ENCODE measurements around the gene ENG.

ENG gene

DNA sequence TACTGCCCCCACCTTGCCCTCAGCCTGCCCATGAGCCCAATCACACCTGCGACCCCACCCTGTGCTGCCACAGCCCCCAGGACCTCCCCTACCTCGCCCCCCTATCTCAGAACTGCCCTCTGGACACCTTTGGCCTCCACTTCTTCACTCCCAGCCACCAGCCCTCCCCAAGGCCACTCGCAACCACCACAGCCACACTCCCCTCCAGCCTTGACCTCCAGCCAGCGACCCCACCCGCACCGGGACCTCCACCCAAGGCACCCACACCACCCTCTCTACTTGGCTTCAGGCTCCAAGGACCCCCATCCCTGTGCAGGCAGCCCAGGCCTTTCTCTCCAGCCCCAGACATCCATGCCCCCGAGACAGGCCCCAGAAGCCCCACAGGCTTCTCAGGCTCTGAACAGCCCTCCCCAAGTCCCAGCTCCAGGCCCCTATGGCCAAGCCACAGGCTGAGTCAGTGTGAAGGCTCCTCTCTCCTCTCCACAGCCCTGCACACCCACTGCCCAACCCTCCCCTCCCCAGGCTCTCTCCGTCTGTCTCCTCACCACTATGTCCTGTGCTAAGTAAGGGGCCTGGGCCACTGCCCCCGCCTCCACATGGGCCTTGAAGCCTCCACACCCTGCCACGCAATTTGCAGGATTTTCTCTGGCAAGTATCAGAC lies 21.0 kb upstream of the ENG start:
- in situ Hi-C loops (cut with MboI; ENCODE audit: low sequenced_read_pairs, unreplicated experiment): no loop called here
- DNase-seq (ENCODE audit: low spot score): no peak
- TF ChIP-seq CTCF (IDR thresholded peaks at IDR 0.05; ENCODE audit: borderline replicate concordance, control extremely low read depth, extremely low read depth, insufficient read depth, missing control alignments): no peak

DNA sequence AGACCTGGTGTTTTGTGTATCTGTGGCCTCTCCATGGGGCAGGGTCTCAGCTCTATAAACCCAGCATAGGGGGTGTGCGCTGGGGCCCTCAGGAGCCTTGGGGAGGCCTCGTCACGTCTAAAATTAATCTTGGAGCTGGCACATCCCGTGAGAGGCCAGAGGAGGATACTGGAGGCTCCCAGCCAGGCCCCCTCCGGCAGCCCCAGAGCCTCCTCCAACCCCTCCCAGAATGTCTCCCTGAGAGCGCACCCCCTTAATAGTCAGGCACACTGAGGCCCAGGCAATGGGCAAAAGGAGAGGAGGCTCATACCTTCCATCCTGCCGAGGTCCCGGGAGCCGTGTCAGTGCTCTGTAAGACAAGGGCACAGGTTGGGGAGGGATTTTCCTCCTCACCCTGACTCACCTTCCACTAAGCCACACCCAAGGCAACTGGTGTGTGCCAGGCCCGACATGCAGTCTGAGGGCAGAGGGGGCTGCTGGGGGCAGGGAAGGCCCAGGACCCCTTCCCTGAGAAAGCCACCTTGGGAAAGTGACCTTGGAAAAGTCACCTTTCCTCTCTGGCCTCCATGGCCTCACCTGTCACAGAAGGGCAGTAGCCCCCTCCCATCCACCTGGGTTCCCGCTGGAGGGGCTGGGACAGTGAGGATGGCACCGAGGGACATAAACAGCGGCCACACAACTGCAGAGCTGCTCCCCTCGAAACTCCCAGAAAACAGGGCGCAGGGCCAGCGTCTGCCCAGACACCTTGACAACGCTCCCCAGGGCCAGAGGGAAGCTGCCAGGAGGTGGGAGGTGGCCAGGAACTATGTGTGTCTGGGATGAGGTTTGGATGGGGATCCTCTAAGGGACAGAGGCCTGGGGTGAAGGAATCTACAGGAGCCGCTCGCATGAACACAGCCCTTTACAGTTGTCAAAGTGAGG lies 20.1 kb upstream of the ENG start:
- TF ChIP-seq CTCF (IDR thresholded peaks at IDR 0.05; ENCODE audit: borderline replicate concordance, control extremely low read depth, extremely low read depth, insufficient read depth, missing control alignments): no peak
- in situ Hi-C loops (cut with MboI; ENCODE audit: low sequenced_read_pairs, unreplicated experiment): no loop called here
- no peak for DNase-seq (ENCODE audit: low spot score)

GRCh38 chr9:127873886-127874285 lies 19.4 kb upstream of the ENG start:
- TF ChIP-seq CTCF (IDR thresholded peaks at IDR 0.05; ENCODE audit: borderline replicate concordance, control extremely low read depth, extremely low read depth, insufficient read depth, missing control alignments): no peak
- DNase-seq (ENCODE audit: low spot score): no peak
- in situ Hi-C loops (cut with MboI; ENCODE audit: low sequenced_read_pairs, unreplicated experiment): no loop called here

DNA sequence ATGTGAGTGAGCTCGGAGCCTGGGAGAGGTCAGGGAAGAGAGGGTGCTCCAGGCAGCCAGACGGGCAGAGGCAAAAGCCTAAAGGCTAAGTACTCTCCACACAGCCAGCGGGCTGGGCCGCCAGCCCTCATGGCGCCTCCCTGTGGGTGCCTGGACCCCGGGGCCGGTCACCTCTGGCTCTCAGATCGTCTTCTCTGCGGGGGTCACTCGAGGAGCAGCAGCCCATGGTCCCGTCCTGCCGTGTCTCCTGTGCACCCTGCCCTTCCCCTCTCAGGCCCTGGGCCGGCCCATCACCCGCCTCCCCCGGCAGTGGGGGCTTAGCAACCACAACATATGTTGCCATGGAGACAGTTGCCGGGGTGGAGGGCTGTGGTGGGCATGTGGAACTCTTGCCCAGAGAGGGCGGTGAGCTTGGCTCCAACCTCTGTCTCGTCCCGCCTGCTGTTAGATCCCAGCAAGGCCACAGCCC lies 18.8 kb upstream of the ENG start:
- in situ Hi-C loops (cut with MboI; ENCODE audit: low sequenced_read_pairs, unreplicated experiment): no loop called here
- no peak for TF ChIP-seq CTCF (IDR thresholded peaks at IDR 0.05; ENCODE audit: borderline replicate concordance, control extremely low read depth, extremely low read depth, insufficient read depth, missing control alignments)
- DNase-seq (ENCODE audit: low spot score): no peak

DNA sequence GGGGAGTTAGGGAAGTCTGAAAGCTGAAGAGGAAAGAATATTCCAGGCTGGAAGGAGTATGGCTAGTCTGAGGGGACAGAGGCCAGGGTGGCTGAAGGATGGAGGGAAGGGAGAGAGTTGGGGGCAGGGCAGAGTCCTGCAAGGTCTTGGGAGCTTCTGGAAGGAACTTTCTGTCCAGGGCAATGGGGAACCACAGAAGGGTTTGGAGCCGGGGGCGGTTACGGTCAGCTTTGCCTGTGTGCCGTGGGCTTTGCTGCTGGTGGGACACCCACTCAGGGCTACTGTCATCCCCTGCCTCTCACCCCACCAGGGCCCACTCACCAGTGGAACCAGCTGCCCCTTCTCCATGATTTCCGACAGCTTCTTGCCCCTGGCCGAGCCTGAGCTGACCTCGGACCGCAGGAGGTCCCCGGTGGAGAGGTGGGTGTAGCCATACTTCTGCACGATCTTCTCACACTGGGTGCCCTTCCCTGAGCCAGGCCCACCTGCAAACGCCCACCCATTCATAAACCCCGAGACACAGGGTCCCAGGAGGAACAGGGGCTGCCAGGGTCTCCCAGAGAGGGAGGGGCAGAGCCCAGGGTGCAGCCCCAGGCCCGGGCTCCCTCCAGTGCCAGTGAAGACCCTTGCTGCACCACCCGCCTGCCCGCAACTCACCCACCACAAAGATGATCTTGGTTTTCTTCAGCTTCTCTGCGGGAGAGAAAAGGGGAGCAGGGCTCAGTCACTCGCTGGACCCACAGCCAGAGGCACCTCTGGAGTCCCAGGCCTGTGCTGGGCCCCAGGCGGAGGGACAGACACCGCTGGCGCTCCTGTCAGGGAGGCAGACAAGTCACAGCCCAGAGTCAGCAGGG lies 18.1 kb upstream of the ENG start:
- TF ChIP-seq CTCF (IDR thresholded peaks at IDR 0.05; ENCODE audit: borderline replicate concordance, control extremely low read depth, extremely low read depth, insufficient read depth, missing control alignments): no peak
- DNase-seq (ENCODE audit: low spot score): no peak
- in situ Hi-C loops (cut with MboI; ENCODE audit: low sequenced_read_pairs, unreplicated experiment): no loop called here

- in situ Hi-C loops (cut with MboI; ENCODE audit: low sequenced_read_pairs, unreplicated experiment): no loop called here
- DNase-seq (ENCODE audit: low spot score): no peak
- TF ChIP-seq CTCF (IDR thresholded peaks at IDR 0.05; ENCODE audit: borderline replicate concordance, control extremely low read depth, extremely low read depth, insufficient read depth, missing control alignments): no peak
Measured at GRCh38 chr9:127871531-127871930, 17.1 kb upstream of the ENG start.

Data from GM13976 (cell line).